GM12892 (cell line): Measurements from ENCODE around the gene AKR7A2.

Experiments used
- POLR2A ChIP-seq: IDR thresholded peaks from 2 replicates; pipeline ENCODE4 v1.6.1; 2011; ENCODE audit warnings: low read depth, low read length, control low read depth
- POLR2AphosphoS5 ChIP-seq: IDR thresholded peaks from 2 replicates; pipeline ENCODE4 v1.6.1; 2011; ENCODE audit warnings: low read depth, low read length, control low read depth
- TAF1 ChIP-seq: IDR thresholded peaks from 2 replicates; pipeline ENCODE4 v1.6.1; 2011; ENCODE audit warnings: low read depth, mild to moderate bottlenecking, control low read depth, low read length, borderline replicate concordance

DNA sequence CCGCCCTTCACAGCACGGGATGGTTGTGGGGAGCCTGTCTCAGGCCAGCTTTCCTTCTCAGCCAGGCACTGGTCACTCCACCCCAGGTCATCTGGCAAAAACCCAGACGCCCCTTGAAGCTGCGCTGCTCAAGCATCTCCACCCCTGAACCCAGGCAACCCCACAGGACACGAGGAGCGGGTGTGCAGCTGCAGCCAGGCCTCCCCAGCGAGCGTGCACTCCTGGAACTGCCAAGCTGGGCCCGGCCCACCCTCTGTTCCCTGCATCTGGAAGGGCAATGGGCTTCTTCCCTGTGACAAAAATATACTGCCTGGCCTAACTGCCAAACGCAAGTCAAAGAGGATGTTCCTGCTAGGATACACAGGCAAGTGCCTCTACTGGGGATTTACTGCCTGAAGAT lies 39.9 kb upstream of the AKR7A2 start:
- TF ChIP-seq POLR2A: no peak
- no peak for TF ChIP-seq POLR2AphosphoS5
- TF ChIP-seq TAF1: no peak
